H1 (cell line): ENCODE results near the gene DENND2A.

Source experiments
- CTCF ChIP-seq, 3 experiments: IDR thresholded peaks; 1 replicate in 2 of 3; 2 replicates in 1 of 3; pipeline versions ENCODE4 v1.5.1 to v1.6.1; 2011; ENCODE audit warnings: low read length in 3 of 3, mild to moderate bottlenecking in 3 of 3, inconsistent platforms in 2 of 3, low read depth in 1 of 3, moderate library complexity in 1 of 3; ENCODE audit not compliant: insufficient read depth in 1 of 3; ENCODE audit errors: control extremely low read depth in 1 of 3
- EZH2 ChIP-seq: fragments of 200-600 bp; sonication (generic); IDR thresholded peaks from 2 replicates; pipeline ENCODE4 v1.7.1; 2012; ENCODE audit warnings: low read depth, mild to moderate bottlenecking, moderate library complexity, low read length, inconsistent platforms; ENCODE audit not compliant: severe bottlenecking
- HDAC2 ChIP-seq, 2 experiments: fragments of 300-600 bp in 1 of 2; sonication (generic) in 1 of 2; IDR thresholded peaks; 2 replicates each; pipeline ENCODE4 v1.6.1; 2011 to 2012; ENCODE audit warnings: low read depth in 2 of 2, low read length in 2 of 2, mild to moderate bottlenecking in 2 of 2, moderate library complexity in 2 of 2, borderline replicate concordance in 1 of 2, inconsistent platforms in 1 of 2
- NRF1 ChIP-seq: IDR thresholded peaks from 2 replicates; pipeline ENCODE4 v1.6.1; 2011; ENCODE audit warnings: mild to moderate bottlenecking, low read depth, low read length, improper control_type of control experiment
- POLR2A ChIP-seq, 2 experiments: IDR thresholded peaks; 1 replicate in 1 of 2; 2 replicates in 1 of 2; pipeline ENCODE4 v1.6.1; 2011; ENCODE audit warnings: low read depth in 2 of 2, low read length in 2 of 2, mild to moderate bottlenecking in 2 of 2; ENCODE audit errors: control extremely low read depth in 1 of 2
- TAF1 ChIP-seq: IDR thresholded peaks from 2 replicates; pipeline ENCODE4 v1.6.1; 2011; ENCODE audit warnings: mild to moderate bottlenecking, low read depth, low read length

- no peak for TF ChIP-seq NRF1
- no peak for TF ChIP-seq CTCF (IDR thresholded peaks at IDR 0.05; ENCODE audit: control extremely low read depth in 1 of 3, insufficient read depth in 1 of 3, low read depth in 1 of 3, low read length in 3 of 3)
- TF ChIP-seq POLR2A (IDR thresholded peaks at IDR 0.05; ENCODE audit: control extremely low read depth in 1 of 2, low read depth in 2 of 2, low read length in 2 of 2): no peak
- TF ChIP-seq HDAC2 (IDR thresholded peaks at IDR 0.05; ENCODE audit: borderline replicate concordance in 1 of 2, low read depth in 2 of 2, low read length in 2 of 2): no peak
- TF ChIP-seq TAF1: no peak
- no peak for TF ChIP-seq EZH2
Measured at GRCh38 chr7:140534743-140535142, 105.9 kb downstream of the DENND2A start.
